HL-60/S4 treated with phorbol 12-myristate 13-acetate at 8.2 ng/mL for 4 days and 3 days (cell line): ENCODE measurements around the gene LONRF2.

ENCODE experiments used
- in situ Hi-C: fragments of 300-500 bp; cut with MboI; formaldehyde crosslinking; loops from 2 replicates; pipeline ENCODE4 v1.15.0; 2022; ENCODE audit warnings: low sequenced_read_pairs

Gene LONRF2

DNA sequence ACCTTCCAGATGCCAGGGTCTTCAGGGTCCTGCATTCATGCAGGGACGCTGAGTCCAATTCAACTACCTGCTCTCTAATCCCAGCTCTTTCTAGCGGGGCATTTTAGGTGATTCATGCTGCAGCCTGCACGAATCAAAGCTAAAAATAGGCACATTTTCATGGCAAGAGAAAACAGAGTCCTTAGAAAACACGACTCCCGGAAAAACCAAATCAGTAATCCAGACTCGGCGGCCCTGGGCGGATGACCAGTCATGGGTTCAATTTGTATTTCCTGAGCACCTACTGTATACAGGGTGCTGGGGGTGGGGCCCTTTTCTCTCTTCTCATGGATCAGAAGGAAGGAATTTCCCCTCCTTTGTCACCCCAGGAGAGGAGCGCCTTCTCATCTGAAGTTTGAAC lies 64.4 kb downstream of the LONRF2 start:
- in situ Hi-C loops: loop anchor here (25.0 kb wide), 1 partner anchor 279 kb away; no protein-coding TSS in a partner anchor

DNA sequence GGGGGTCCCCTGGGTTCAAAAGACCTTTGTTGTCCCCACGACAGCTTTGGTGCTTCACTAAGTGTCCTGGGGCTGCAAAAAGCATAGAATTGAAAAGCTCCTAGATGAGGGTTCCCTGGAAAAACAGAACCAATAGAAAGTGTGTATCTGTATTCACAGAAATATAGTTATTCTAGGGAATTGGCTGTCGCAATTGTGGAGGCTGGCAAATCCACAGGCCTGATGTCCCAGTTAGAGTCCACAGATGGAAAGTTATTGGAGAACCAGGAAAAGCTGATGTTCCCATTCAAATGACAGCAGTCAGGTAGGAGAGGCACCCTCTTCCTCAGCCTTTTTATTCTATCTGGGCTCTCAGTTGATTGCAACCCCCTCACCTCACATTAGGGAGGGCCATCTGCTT lies 65.5 kb downstream of the LONRF2 start:
- in situ Hi-C loops: loop anchor here (25.0 kb wide), 1 partner anchor 280 kb away; no protein-coding TSS in a partner anchor

DNA sequence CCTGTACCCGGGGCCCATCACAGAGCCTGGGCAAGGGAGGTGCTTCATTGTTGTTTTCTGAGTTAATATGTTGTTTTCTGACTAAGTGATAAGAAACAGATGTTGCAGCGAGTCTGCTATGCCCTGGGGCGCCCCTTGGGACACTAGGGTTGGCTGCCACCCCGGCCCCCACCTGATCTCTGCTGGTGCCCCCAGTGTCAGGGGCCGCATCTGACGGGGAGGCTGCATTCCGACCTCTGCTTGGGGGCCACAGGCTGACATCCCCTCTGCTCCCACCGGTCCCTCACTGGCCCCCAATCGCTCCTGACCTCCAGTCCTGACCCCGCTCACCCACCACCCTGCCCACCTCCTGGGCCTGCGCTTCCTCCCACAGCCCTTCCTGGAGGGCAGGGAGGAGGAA lies 65.9 kb downstream of the LONRF2 start:
- in situ Hi-C loops: loop anchor here (25.0 kb wide), 1 partner anchor 281 kb away; no protein-coding TSS in a partner anchor

DNA sequence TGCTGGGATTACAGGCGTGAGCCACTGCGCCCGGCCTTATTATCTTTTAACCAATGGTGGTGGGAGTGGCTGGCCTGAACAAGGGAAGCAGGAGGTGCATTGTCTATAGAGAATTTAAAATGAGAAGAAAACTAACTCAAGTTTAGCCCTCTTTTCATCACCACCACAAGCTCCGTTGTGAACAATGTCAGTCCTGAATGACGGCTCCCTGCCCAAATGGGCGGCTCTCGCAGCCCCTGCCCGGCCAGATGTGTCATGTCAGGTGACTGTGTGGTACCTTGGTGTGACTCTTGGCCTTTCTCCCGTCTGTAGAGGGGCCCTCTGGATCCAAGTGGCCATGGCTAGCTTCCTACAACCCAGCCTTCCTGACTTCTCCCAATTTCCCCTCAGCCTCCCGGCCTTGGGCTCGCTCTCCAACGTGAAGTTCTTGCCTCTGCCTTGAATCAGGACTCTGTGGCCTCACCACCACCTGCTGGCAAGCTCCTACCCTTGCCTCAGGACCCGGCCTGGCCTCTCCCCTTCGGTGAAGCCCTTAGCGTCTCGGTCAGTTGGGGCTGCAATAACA lies 67.6 kb downstream of the LONRF2 start:
- in situ Hi-C loops: loop anchor here (25.0 kb wide), 1 partner anchor 283 kb away; no protein-coding TSS in a partner anchor

DNA sequence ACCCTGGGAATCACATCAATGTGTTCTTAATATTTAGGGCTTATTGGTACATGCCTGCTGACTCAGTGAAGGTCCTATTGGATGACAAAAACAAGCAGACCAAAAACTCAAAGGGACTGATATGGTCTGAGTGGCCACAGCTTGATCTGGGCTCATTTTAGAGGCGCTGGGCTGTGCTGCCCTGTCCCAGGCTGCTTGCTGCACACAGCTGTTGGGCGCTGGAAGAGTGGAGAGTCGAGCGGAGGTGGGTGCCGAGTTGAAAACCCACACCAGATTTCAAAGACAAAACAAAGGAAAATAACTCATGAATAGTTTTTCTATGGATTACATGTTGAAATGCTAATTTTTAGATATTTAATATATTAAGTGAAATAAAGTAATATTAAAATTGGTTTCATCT lies 68.5 kb downstream of the LONRF2 start:
- in situ Hi-C loops: loop anchor here (25.0 kb wide), 1 partner anchor 284 kb away; no protein-coding TSS in a partner anchor

DNA sequence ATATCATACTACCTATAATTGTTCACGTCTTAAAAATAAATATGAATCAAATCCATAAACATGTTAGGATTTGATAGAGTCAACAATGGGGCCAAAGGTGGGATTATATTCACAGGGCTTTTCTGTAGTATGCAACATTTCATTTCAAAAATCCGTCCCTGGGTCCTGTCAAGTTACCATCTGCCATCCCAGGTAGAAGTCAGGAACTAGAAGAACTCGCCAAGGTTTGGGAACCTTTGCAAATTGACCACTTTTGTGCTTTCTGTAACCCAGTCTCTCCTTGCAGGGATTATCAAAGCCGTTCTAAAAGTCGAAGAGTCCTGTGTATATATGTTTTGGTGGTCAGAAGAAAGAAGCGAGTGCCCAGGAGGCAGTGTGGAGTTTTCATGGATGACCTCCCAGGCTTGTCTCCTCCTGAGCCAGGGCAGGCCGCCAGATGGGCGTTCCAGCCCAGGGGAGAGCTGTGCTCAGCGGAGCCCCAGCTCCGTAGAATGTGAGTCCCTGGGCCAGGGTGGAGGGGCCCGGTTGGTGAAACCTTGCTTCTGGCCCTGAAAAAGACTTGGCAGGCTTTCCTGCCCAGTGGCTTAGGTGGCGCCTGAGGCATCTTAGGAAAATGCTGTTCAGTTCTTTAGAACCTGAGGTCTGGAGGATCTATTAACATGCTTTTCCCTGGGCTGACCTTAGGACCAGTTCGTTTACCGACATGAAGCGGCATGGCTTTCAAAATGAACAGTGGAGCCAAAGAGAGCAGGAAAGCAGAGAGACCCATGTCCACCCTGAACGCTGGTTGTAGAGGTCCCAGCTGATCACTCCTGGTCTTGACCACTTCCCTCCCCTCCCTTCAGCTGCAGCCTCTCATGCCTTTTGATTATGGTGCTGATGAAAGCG lies 69.2 kb downstream of the LONRF2 start:
- in situ Hi-C loops: loop anchor here (25.0 kb wide), 1 partner anchor 284 kb away; no protein-coding TSS in a partner anchor

DNA sequence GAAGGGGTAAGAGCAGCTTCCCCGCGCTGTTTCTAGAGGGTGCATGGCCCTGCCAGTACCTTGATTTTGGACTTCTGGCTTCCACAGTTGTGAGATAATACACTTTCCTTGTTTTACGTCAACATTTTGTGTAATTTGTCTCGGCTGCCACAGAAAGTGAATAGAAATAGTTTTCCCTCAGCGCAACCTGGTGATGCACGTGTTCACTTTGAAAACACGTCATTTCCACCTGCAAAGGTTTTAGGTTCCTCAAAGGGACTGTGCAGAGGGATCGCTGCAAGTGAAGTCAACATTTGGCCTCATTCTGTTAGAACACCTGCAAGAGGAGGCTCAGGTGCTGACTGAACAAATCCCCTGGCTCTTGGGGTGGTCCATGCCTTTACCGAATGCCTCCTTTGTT lies 71.7 kb downstream of the LONRF2 start:
- in situ Hi-C loops: loop anchor here (25.0 kb wide), 1 partner anchor 287 kb away; no protein-coding TSS in a partner anchor

DNA sequence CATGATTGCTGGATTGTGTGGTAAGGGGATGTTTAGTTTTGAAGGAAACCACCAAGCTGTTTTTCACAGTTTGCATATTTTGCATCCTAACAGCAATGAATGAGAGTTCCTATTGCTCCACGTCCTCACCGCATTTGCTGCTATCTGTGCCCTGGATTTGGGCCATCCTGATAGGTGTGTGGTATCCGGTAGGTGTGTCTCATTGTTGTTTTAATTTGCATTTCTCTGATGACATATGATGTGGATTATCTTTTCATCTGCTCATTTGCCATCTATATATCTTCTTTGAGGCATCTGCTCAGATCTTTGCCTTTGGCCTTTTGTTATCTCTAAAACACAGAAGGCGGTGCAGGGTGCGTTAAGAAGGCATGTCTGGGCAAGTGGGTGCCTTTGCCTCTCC lies 73.3 kb downstream of the LONRF2 start:
- in situ Hi-C loops: loop anchor here (10.0 kb wide), 1 partner anchor 684 kb away; no protein-coding TSS in a partner anchor

DNA sequence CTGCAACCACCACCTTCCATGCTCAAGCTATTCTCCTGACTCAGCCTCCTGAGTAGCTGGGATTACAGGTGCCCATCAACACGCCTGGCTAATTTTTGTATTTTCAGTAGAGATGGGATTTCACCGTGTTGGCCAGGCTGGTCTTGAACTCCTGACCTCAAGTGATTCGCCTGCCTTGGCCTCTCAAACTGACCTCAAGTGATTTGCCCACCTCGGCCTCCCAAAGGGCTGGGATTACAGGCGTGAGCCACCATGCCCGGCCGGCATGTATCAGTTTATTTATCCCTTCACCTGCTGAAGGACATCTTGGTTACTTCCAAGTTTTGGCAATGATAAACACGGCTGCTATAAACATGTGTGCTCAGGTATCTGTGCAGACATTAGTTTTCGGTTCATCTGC lies 73.7 kb downstream of the LONRF2 start:
- in situ Hi-C loops: loop anchor here (10.0 kb wide), 1 partner anchor 684 kb away; no protein-coding TSS in a partner anchor

DNA sequence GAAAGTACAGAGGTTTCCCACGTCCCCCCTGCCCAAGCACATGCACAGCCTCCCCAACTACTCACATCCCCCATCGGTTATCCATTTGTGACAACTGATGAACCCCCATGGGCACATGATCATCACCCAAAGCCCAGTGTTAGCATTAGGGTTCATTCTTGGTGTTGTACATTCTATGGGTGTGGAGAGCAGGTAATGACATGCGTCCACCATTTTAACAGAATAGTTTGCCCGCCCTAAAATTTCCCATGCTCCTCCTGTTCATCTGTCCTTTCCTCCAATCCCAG lies 74.3 kb downstream of the LONRF2 start:
- in situ Hi-C loops: loop anchor here (10.0 kb wide), 1 partner anchor 683 kb away; no protein-coding TSS in a partner anchor

DNA sequence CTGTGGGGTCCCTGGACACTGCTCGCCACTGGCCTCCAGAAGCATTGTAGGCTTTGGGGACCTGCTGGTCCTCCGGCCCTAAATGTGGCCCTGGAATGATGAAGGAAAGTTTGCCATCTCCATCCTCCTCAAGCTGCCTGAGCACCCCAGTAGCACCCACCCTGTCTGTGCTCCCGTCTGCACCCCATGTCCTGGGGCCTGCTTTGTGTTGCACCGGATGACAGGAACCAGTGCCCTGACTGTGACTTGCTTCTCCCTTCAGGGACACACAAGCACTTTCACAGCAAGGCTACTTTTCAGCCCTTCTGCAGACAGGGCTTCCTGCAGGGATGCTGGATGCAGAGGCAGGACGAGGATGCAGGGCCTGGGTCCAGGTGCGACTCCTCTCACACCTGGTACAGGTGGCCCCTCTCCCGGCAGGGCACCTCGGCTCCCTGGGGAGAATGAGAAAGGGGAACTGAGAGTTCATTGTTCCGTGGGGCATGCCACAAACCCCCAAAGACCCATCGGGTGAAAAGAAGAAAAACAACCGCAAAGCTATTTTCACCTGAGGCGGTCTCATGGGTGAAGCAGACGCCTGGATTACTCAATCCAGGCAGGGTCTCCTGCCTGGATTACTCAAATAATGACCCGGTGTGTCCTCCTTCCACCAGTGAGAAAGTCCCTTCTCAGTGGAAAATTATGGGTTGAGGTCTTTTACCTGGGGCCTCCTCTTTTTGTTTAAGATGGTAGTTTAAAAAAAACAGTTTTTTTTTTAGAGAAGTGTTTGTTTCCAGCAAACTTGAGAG lies 74.9 kb downstream of the LONRF2 start:
- in situ Hi-C loops: loop anchor here (10.0 kb wide), 1 partner anchor 683 kb away; no protein-coding TSS in a partner anchor

DNA sequence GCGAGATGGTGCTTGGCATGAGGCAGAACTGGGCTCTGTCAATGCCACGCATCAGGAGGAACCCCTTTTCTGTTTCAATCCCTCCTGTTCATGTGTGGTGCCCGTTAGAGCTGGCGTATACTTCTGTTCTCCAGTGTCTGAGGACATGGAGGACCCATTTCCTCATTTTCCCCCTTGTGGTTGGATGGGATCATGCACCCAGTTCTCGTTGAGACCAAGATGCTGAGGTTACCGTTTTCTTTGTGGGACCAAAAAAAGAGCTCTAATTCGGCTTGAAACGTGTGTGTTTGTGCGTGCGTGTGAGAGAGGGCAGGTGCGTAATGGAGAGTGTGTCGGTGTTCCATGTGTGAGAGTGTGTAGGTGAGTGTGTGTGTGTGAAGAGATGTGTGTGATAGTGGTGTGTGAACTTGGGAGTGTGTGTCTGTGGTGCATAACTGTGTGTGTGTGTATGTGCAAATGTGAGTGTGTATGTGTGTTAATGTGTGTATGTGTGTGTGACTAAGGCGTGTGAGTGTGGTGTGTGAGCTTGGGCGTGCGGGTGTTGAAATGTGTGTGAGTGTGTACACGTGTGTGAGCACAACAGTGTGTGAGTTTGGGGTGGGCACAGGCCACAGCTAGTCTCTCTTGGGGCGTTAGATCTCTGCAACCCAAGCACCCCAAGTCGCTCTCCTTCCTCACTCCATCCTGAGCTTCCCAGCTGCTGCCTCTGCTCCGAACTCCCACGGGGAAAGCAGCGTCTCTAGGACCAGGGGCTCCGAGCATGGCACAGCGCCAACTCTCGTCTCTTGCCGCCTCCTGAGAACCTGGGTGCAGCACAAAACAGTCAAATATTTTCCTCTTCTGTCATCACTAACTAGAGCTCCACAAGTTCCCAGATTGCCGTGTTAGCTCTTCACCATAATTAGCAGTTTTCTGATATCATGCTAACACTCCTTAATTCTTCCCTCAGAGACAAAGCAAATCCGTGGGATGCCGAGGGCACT lies 75.8 kb downstream of the LONRF2 start:
- in situ Hi-C loops: loop anchor here (10.0 kb wide), 1 partner anchor 682 kb away; no protein-coding TSS in a partner anchor

DNA sequence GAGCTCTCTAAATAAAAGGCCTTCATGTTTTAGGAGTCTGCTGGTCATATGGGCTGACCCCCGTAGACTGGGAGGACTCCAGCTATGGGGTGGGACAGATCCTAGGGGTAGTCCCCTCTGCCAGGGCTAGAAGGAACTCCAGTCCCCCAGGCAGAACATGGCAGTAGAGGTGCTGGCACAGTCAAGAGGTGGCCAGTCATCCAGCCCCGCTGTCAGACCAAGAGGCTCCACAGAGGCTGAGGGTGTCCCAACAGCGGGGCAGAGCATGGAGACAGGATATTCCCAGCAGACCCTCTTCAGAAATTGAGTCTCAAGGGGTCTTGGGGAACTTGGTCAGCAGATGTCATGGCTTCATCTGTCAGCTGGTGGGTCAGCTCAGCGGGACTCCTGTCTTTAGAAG lies 76.6 kb downstream of the LONRF2 start:
- in situ Hi-C loops: loop anchor here (10.0 kb wide), 1 partner anchor 681 kb away; no protein-coding TSS in a partner anchor

DNA sequence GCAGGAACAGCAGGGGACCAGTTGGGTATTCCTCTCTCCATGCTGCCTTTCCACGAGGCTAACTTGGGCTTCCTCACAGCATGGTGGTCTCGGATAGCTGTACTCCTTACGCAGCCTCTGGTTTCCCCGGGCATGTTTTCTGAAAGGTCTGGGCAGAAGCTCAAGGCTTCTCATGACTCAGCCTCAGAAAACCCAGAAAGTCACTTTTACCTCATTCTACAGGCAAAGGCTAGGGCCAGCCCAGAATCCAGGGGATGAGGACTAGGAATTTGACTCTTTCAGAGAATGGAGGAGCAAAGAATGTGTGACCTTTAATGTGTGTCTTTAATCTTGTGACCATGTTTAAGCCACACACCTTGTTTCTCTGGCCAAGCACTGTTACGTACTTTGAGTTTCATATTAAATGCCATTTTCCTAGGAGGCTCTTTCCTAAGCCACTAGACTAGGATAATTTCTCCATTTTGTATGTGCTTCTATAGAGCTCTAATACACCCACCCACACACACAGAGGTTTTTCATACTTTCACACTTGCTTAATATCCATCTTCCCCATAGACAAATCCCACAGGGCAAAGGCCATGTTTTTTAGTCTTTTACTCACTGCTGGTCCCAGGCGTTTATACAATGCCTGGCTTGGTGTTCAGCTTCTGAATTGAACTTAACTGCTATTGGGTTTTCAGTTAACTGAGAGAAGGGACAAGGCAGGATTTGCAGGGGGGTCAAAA lies 77.3 kb downstream of the LONRF2 start:
- in situ Hi-C loops: loop anchor here (10.0 kb wide), 1 partner anchor 680 kb away; no protein-coding TSS in a partner anchor

DNA sequence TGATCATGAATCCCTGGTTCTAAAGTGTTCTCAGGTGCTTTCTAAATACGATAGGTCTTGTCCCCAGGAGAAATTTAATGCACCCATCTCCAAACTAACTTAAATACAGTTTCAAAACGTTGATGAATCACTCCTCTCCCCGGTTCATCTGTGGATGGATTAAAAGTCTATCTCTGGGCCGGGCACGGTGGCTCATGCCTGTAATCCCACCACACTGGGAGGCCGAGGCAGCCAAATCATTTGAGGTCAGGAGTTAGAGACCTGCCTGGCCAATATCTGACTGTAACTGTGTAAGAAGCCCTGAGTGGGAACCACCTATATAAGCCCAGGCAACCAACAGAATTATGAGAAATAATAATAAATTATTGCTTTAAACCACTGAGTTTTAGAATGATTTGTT lies 78.7 kb downstream of the LONRF2 start:
- in situ Hi-C loops: loop anchor here (10.0 kb wide), 1 partner anchor 679 kb away; no protein-coding TSS in a partner anchor

DNA sequence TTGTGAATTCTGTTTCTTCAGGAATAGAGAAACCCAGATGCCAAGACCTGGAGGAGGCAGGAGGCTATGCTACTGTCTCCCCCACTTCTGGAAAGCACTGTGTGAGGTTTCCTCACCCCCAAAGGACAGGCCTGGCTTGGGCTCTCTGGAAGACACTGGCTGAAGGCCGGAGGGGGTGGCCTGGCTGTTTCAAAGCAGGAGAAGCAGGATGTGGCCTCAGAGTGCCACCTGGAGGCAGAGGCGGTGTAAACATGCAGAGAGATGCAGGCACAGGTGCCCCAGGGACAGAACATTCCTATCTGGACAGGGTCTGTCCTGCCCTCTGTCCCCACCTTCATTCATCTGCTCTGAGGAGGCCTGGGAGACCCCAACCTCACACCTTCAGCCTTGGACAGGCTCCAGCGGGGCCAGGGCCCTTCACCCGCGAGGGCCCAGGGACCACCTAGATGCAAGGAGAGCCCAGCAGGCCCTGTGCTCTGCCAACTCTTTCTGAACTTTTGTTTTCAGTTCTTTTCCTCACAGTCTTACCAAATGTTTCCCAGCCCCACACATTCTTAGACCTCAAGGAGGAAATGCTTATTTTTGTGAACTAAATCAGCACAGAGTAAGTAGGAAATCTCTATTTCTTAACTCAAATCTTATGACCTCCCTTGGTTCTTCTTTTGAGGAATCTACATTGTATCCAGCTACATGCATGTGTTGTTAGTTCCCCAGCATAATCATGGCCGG lies 79.2 kb downstream of the LONRF2 start:
- in situ Hi-C loops: loop anchor here (10.0 kb wide), 1 partner anchor 678 kb away; no protein-coding TSS in a partner anchor

DNA sequence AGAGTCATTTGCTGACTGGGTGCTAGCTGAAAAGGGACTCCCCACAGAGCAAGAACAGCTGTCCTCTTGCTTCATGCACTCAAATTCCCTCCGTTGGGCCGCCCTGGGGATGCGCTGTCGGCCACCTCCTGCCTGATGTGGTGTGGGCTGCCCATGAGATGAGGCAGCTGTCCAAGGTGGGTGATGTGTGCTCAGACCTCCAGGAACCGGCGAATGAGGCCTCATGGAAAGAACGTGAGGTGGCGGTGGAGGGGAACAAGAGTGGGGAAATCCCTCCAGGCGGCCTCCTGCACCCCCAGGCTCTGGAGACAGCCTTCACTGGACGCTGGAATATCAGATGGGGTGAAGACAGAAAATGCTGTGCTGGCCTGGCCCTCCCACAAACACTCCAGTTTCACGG lies 79.8 kb downstream of the LONRF2 start:
- in situ Hi-C loops: loop anchor here (10.0 kb wide), 1 partner anchor 678 kb away; no protein-coding TSS in a partner anchor

DNA sequence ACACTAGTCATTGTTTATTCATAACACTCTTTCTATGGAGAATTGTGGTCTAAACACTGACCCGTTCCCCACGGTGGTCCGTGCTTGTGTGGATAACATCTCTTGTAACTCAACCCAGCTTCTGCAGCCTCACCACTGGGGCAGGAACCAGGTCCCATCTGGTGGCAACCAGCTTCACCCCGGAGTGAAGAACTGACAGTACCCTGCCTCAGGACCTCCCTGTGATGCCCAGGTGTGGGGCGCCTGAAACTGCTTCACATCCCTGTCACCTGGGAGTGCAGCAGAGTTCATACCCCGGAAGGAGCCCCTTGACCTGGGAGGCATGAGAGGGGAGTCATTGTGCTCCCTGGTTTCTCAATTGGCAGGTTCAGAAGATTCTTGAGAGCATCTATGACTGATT lies 81.1 kb downstream of the LONRF2 start:
- in situ Hi-C loops: loop anchor here (10.0 kb wide), 1 partner anchor 676 kb away; no protein-coding TSS in a partner anchor
